Measurements from ENCODE around the gene NELFCD. TPM values are rescaled to one million over a fixed set of nuclear protein-coding genes. Genes with fewer than 3 reads are reported as not detected.

NELFCD gene
- total and polyA plus RNA-seq, 9 of the 15 experiments (the other 6 are each of a cell fraction or from before 2014, with no cell fraction given), result 11.7 to 163 (median 96.5) TPM

DNA sequence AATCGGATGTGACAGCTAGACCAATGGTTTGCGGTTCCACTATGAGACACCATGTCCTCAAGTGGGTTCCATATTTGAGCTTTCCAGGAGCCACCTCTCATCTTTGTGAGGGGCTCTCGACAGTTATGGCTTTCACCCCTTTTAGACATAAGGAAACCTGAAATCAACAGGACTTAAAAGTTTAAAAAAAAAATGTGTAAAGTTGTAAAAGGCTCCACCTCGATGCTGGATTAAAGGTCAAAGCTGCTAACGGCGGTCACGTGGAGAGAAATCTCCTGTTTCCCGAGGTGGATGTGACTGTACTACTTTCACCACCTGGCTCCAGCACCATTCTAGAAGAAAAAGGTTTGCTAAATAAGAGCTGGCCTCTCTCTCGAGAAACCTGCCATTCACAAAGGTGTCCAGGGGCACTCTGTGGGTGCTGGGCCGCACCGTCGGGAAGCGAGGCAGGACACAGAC lies 50.5 kb downstream of the NELFCD start (continued):
- TF ChIP-seq RAD51 (IDR thresholded peaks at IDR 0.05; ENCODE audit: borderline replicate concordance, low read depth), result 0 out of 2 replicates have a peak, but pooled peaks have one; percentile 38
- TF ChIP-seq, protein P1, sequence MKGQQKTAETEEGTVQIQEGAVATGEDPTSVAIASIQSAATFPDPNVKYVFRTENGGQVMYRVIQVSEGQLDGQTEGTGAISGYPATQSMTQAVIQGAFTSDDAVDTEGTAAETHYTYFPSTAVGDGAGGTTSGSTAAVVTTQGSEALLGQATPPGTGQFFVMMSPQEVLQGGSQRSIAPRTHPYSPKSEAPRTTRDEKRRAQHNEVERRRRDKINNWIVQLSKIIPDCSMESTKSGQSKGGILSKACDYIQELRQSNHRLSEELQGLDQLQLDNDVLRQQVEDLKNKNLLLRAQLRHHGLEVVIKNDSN (CRISPR knock-in tag; IDR thresholded peaks at IDR 0.05), result peak; percentile 71
- no peak for TF ChIP-seq ZNF224 (CRISPR knock-in tag; IDR thresholded peaks at IDR 0.05)
- TF ChIP-seq CAMTA2 (CRISPR knock-in tag; conservative IDR thresholded peaks at IDR 0.05), result 0 out of 2 replicates have a peak, but pooled peaks have one; percentile 30
- TF ChIP-seq ESRRB (CRISPR knock-in tag; IDR thresholded peaks at IDR 0.05; ENCODE audit: borderline replicate concordance), result 0 out of 2 replicates have a peak, but pooled peaks have one; percentile 65
- TF ChIP-seq POLR3A (IDR thresholded peaks at IDR 0.05; ENCODE audit: borderline replicate concordance, extremely low read depth, insufficient read depth, insufficient read length), result no peak
- TF ChIP-seq ZFP1 (CRISPR knock-in tag; IDR thresholded peaks at IDR 0.05), result 0 out of 2 replicates have a peak, but pooled peaks have one; percentile 72
- TF ChIP-seq MLX (CRISPR knock-in tag; conservative IDR thresholded peaks at IDR 0.05), result peak in 1 of 2 experiments; percentile 52; a peak in 1 of 4 replicates
- no peak for TF ChIP-seq MAFK (IDR thresholded peaks at IDR 0.05; ENCODE audit: low read length)
- TF ChIP-seq FOXK2 (conservative IDR thresholded peaks at IDR 0.05 in 1 of 2, IDR thresholded peaks at IDR 0.05 in 1 of 2; ENCODE audit: low read depth in 2 of 2), result no peak
- TF ChIP-seq ZNF589 (CRISPR knock-in tag; IDR thresholded peaks at IDR 0.05; ENCODE audit: low read depth), result no peak
- TF ChIP-seq ZNF507 (tag; conservative IDR thresholded peaks at IDR 0.05), result 0 out of 2 replicates have a peak, but pooled peaks have one; percentile 5
- 0 out of 2 replicates have a peak, but pooled peaks have one; percentile 74 for TF ChIP-seq MECOM (CRISPR knock-in tag; IDR thresholded peaks at IDR 0.05)
- TF ChIP-seq RAD21 (CRISPR knock-in tag; conservative IDR thresholded peaks at IDR 0.05 in 1 of 2, IDR thresholded peaks at IDR 0.05 in 1 of 2), result 0 out of 4 replicates have a peak, but pooled peaks of 1 of the 2 experiments have one; percentile 3
- 0 out of 2 replicates have a peak, but pooled peaks have one; percentile 29 for TF ChIP-seq ZNF12 (CRISPR knock-in tag; IDR thresholded peaks at IDR 0.05)
- 0 out of 2 replicates have a peak, but pooled peaks have one; percentile 83 for TF ChIP-seq MTF1 (CRISPR knock-in tag; IDR thresholded peaks at IDR 0.05; ENCODE audit: borderline replicate concordance)
- TF ChIP-seq ZNF212 (CRISPR knock-in tag; IDR thresholded peaks at IDR 0.05), result 0 out of 2 replicates have a peak, but pooled peaks have one; percentile 83
- 0 out of 2 replicates have a peak, but pooled peaks have one; percentile 72 for TF ChIP-seq ZNF586 (CRISPR knock-in tag; conservative IDR thresholded peaks at IDR 0.05)
- TF ChIP-seq PPARD (CRISPR knock-in tag; IDR thresholded peaks at IDR 0.05), result 0 out of 2 replicates have a peak, but pooled peaks have one; percentile 60
- peak; percentile 60 for TF ChIP-seq USF2 (CRISPR knock-in tag; IDR thresholded peaks at IDR 0.05)
- 0 out of 2 replicates have a peak, but pooled peaks have one; percentile 24 for TF ChIP-seq MED1 (CRISPR knock-in tag; IDR thresholded peaks at IDR 0.05; ENCODE audit: borderline replicate concordance)
- TF ChIP-seq HMG20B (CRISPR knock-in tag; IDR thresholded peaks at IDR 0.05), result 0 out of 2 replicates have a peak, but pooled peaks have one; percentile 81
- TF ChIP-seq YY1 (IDR thresholded peaks at IDR 0.05; ENCODE audit: borderline replicate concordance in 1 of 3, control insufficient read depth in 1 of 3, extremely low read depth in 1 of 3, insufficient read depth in 3 of 3, insufficient read length in 1 of 3, insufficient replicate concordance in 2 of 3, low read depth in 1 of 3, low read length in 2 of 3), result peak in 1 of 3 experiments; percentile 59
